Breast epithelium (tissue), 3 donors: ENCODE measurements around the gene RRP1.

Experiments
- POLR2A ChIP-seq: fragments of 450-650 bp; IDR thresholded peaks from one replicate; pipeline ENCODE4 v1.6.1; 2016; ENCODE audit warnings: antibody characterized with exemption, mild to moderate bottlenecking, moderate library complexity
- TF ChIP-seq, protein P1 (sequence below), 3 donors: fragments of 450-650 bp; IDR thresholded peaks; one replicate each; pipeline ENCODE4 v1.5.1; 2016 to 2017; ENCODE audit warnings: antibody characterized with exemption in 3 of 3, mild to moderate bottlenecking in 3 of 3, moderate library complexity in 3 of 3

DNA sequence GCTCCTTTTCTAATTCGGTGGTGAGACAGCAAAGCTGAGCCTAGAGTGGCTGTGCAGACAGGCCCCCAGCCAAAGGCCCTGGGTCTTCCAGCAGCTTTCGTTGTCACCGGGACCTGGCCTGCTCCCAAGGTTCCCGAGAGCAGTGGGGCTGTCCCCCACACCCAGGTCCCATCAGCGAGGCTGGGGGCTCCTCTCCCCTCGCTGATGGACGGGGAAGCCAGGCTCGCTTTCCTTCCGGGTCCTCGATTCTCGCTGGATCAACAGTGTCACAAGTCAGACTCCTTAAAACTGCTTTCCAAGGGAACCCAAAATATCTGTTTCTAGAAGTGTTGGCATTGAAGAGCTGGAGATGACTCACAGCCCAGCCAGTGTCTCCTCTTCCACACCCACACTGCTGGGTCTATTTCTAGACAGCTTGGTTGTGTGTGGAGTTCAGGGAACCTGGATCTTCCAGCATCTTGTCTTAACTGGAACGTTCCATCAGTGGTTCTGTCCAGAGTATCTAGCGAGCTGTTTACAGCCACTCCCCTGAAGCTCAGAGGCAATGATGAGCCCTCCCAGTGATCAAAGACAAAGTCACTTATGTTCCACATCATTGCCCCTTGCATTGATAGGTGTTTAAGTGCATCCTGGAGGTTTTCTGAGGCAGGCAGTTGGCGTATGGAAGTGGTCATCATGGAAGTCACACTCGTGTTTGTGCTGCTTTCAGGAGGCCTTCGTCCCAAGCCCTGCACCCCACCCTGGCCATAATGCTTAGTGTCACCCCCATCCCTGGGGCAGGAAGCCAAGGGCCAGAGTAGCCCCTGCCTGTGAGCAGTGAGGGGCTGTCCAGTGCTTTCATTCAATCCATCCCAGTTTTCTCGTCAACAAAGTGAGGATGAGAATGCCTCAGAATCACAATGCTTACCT is 35.2 kb downstream of the RRP1 start:
- TF ChIP-seq, protein P1, sequence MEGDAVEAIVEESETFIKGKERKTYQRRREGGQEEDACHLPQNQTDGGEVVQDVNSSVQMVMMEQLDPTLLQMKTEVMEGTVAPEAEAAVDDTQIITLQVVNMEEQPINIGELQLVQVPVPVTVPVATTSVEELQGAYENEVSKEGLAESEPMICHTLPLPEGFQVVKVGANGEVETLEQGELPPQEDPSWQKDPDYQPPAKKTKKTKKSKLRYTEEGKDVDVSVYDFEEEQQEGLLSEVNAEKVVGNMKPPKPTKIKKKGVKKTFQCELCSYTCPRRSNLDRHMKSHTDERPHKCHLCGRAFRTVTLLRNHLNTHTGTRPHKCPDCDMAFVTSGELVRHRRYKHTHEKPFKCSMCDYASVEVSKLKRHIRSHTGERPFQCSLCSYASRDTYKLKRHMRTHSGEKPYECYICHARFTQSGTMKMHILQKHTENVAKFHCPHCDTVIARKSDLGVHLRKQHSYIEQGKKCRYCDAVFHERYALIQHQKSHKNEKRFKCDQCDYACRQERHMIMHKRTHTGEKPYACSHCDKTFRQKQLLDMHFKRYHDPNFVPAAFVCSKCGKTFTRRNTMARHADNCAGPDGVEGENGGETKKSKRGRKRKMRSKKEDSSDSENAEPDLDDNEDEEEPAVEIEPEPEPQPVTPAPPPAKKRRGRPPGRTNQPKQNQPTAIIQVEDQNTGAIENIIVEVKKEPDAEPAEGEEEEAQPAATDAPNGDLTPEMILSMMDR (IDR thresholded peaks at IDR 0.05): no peak
- no peak for TF ChIP-seq POLR2A
